Lung (tissue), 12 donors: ENCODE measurements around the gene DHODH. TPM values are rescaled to one million over a fixed set of nuclear protein-coding genes. Genes with fewer than 3 reads are reported as not detected.
"Not testable (repeated sequence)": the region's sequence is repeated elsewhere in the genome, so short reads cannot be mapped to it uniquely, and the experiment has no call there.

Experiments
- ATAC-seq: fragments of 200-7000 bp; cut with Tn5 transposase; one replicate; pipeline ENCODE4 v1.9.1; 2020; ENCODE audit warnings: moderate number of reproducible peaks; ENCODE audit not compliant: insufficient read depth, low FRiP score
- DNase-seq, 3 donors: peaks; one replicate each; pipeline ENCODE4 v3.0.0-alpha.2; 2013 to 2017
- H3K27ac ChIP-seq, 2 donors: one replicate each; pipeline ENCODE4 v1.5.1; 2013; ENCODE audit warnings: mild to moderate bottlenecking in 2 of 2, moderate library complexity in 2 of 2, control low read depth in 1 of 2, inconsistent platforms in 1 of 2, low read depth in 1 of 2, low read length in 1 of 2
- H3K27me3 ChIP-seq, 3 donors: one replicate each; pipeline ENCODE4 v1.5.1; 2013; ENCODE audit warnings: low read length in 2 of 3; ENCODE audit not compliant: control insufficient read depth in 3 of 3, insufficient read depth in 3 of 3
- H3K36me3 ChIP-seq, 4 donors: one replicate each; pipeline ENCODE4 v1.5.1; 2013; ENCODE audit warnings: low read length in 4 of 4, mild to moderate bottlenecking in 1 of 4, moderate library complexity in 1 of 4; ENCODE audit not compliant: control insufficient read depth in 4 of 4, insufficient read depth in 4 of 4
- H3K4me1 ChIP-seq, 5 donors: one replicate each; pipeline ENCODE4 v1.5.1; 2013; ENCODE audit warnings: low read length in 5 of 5, mild to moderate bottlenecking in 2 of 5, moderate library complexity in 1 of 5; ENCODE audit not compliant: control insufficient read depth in 5 of 5, insufficient read depth in 5 of 5
- H3K4me3 ChIP-seq: one replicate; pipeline ENCODE4 v1.5.1; 2013; ENCODE audit warnings: mild to moderate bottlenecking, control low read depth, moderate library complexity
- H3K9ac ChIP-seq, 2 donors: one replicate each; pipeline ENCODE4 v1.5.1; 2013; ENCODE audit warnings: low read length in 2 of 2, control low read depth in 1 of 2; ENCODE audit not compliant: insufficient read depth in 1 of 2
- H3K9me3 ChIP-seq, 4 donors: one replicate each; pipeline ENCODE4 v1.5.1; 2013; ENCODE audit warnings: low read length in 3 of 4, mild to moderate bottlenecking in 1 of 4, moderate library complexity in 1 of 4; ENCODE audit not compliant: control insufficient read depth in 4 of 4, insufficient read depth in 3 of 4
- CTCF ChIP-seq: IDR thresholded peaks from 2 replicates; pipeline ENCODE4 v1.5.1; 2012; ENCODE audit warnings: mild to moderate bottlenecking; ENCODE audit errors: control extremely low read depth, extremely low read depth
- WGBS, 2 donors: extraction: QIAGEN DNeasy Blood & Tissue Kit; methylation state at CpG; one replicate each; pipeline ENCODE4 v1.1.7; 2013; 5-methylcytosine and 5-hydroxymethylcytosine counted together
- polyA plus RNA-seq, 2 donors: library from polyadenylated mRNA; stranded (reverse); fragments of 200-250 nt; gene quantifications; one replicate each; pipeline ENCODE4 v1.2.1, GENCODE V29; 2013
- total RNA-seq, 2 donors: library from RNA; depleted of rRNA in 1 of 2; stranded (reverse); fragments of >200 nt in 1 of 2; gene quantifications; one replicate each; pipeline ENCODE4 v1.2.1, GENCODE V29; 2014 to 2021
- donor health status: control.
- donor health status: control.
- donor health status: Bipolar disorder and iron deficiency.
- donor health status: healthy.
- donor health status: DM: yes; HTN: yes; CAD: no.

The DHODH gene
- total and polyA plus RNA-seq, 4 donors: 8.4 to 14.0 (median 10.1) TPM

DNA sequence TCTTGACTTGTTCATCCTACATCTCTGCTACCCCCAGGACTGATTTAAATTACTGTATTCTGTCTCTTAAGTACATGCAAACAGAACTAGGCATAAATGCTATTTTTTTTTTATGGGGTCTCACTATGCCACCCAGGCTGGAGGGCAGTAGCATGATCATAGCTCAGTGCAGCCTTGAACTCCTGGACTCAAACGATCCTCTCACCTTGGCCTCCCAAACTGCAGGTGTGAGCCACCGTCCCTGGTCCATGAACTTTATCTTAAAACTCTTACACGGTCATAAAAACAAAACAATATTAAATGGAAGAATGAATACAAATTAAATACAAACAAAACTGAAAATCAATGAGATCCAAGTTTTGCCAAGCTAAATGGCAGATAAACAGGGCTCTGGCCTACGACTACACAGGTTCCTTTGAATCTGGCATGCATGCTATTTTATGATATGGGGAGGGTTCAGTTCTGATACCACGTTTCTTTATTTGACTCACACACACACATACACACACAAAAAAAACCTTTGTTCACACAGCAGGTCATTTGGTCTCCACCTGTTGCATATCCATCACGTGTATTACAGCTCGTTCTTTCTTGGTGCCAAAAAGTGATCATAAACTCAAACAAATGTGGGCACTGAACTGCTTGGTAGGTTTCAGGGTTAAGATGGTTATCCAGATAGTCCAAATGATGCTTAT is 7.2 kb upstream of the DHODH start:
- Histone ChIP-seq H3K9ac (no peak overlapping the region), H3K27me3 (no peaks in the 10 kb centered on the region), H3K9me3 (no peaks in the 10 kb centered on the region), H3K4me1 (no peaks in the 10 kb centered on the region), H3K36me3 (no peaks in the 10 kb centered on the region), H3K27ac (no peak overlapping the region), H3K4me3 (no peak overlapping the region)
- DNase-seq (no peak), ATAC-seq (no peak)
- TF ChIP-seq CTCF: no peak
- WGBS, 2 donors: 71 to 83% methylated on average over 7 of the region's 7 CpGs

DNA sequence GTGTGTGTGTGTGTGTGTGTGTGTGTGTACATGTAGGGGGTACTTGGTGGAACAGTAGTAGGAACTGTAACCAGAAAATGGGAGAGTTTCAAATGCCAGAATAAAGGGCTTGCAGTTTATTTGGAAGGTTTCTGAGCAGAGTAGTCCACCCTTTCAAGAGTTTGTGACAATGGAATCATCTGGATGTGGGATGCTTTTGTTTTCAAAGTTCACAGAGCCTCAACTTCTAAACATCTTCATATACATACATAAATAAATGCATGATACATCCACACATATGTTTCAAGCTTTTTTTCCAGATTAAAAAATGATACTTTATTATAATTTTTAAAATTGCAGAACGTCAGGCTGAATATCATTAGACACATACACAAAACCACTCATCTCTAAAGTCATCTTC is 5.9 kb upstream of the DHODH start:
- no peak overlapping the region for H3K9ac ChIP-seq
- no peaks in the 10 kb centered on the region for H3K9me3 ChIP-seq
- H3K4me3 ChIP-seq: no peak overlapping the region
- ATAC-seq (no peak), DNase-seq (no peak)
- no peak overlapping the region for H3K27ac ChIP-seq
- 82 to 85% methylated on average over 1 of the region's 1 CpG for WGBS, 2 donors
- H3K4me1 ChIP-seq: no peaks in the 10 kb centered on the region
- H3K36me3 ChIP-seq: no peaks in the 10 kb centered on the region
- TF ChIP-seq CTCF: no peak
- no peaks in the 10 kb centered on the region for H3K27me3 ChIP-seq

GRCh38 chr16:72008065-72008423 is 500 bp upstream of the DHODH start:
- H3K9me3 ChIP-seq, ATAC-seq, H3K4me1 ChIP-seq, DNase-seq, H3K4me3 ChIP-seq, H3K9ac ChIP-seq, H3K36me3 ChIP-seq, H3K27me3 ChIP-seq, H3K27ac ChIP-seq: not testable (repeated sequence)
- WGBS, 2 donors: 77 to 84% methylated on average over 9 of the region's 9 CpGs

- ATAC-seq (no peak), DNase-seq (no peak)
- H3K9ac ChIP-seq: no peak overlapping the region
- H3K9me3 ChIP-seq: no peaks in the 10 kb centered on the region
- peaks cover 2 to 5% (median 4%) of the 10 kb centered on the region in 4 donors for H3K36me3 ChIP-seq
- 97 to 99% methylated on average over 10 of the region's 10 CpGs for WGBS, 2 donors
- H3K27me3 ChIP-seq: no peaks in the 10 kb centered on the region
- H3K4me3 ChIP-seq: no peak overlapping the region
- H3K27ac ChIP-seq: no peak overlapping the region
- no peak for TF ChIP-seq CTCF
- peaks cover 0 to 11% (median 0%) of the 10 kb centered on the region in 5 donors for H3K4me1 ChIP-seq
These were observed 1.2 kb downstream of the DHODH start for GRCh38 chr16:72009779-72010178.
